Germinal center (tissue), 1 donor: ENCODE data around the gene PDE8A.
"Not testable (repeated sequence)": the region's sequence is repeated elsewhere in the genome, so short reads cannot be mapped to it uniquely, and the experiment has no call there.

Source experiments
- DNase-seq: peaks from one replicate; pipeline ENCODE4 v3.0.0; 2012; ENCODE audit warnings: mixed read lengths, low spot score

The PDE8A gene

DNA sequence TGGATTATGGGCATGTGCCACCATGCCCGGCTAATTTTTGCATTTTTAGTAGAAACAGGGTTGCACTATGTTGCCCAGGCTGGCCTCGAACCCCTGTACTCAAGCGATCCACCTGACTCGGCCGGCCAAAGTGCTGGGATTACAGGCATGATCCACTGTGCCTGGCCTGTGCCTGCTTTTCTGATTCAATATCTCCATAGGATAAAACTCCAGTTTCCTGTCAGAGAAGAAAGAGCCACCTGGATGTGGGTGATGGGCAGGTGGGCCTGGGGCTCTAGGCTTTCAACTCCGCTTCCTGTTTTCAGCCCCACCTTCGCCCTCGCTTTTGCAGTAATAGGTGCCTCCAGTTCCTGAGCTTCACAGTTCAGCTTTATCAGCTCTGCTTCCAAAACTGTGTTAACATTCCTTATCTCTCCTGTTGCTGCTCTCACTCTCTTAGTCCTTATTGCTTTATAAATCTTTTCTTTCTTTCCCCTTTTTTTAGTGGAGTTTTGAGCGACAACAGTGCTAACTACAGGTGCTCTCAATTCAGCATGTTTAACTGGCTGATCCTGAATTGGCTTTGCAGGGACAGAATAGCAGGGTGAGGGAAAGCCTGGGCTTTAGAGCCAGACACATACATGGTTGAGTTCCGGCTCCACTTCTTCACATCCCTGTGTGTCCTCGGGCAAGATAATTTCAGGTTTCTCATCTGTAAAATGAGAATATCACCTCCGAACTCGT lies 21.1 kb upstream of the PDE8A start:
- no peak for DNase-seq

DNA sequence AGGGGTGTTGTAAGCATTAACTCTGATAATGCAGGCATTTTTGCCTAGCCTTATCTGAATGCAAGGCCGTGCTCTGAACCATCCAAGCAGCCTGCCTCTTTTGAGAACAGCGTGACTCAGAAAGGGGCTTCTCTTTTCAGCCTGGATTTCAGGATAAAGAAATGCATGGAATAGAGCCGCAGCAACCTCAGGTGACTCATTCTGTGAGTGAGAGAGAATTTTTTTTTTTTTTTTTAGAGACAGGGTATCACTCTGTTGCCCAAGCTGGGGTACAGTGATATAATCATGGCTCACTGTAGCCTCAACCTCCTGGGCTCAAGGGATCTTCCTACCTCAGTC lies 20.6 kb upstream of the PDE8A start:
- DNase-seq = no peak

DNA sequence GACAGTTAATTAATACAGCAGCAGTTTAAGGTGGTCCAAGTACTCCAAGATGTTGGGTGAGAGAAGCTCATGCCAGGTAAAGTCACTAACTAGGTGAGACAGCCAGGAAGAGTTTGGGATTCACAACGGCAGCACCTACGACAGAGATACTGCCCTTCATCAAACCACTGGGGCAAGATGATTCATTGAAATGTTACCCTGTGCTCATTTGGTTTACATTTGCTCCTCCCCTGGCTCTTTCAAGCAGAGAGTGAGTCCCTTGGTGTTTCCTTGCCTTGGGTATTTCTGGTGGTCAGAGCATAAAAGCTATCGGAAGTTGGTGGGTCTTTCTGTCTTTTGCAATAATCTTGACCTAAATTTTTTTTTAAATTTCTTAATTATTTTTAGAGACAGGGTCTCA lies 19.9 kb upstream of the PDE8A start:
- no peak for DNase-seq

DNA sequence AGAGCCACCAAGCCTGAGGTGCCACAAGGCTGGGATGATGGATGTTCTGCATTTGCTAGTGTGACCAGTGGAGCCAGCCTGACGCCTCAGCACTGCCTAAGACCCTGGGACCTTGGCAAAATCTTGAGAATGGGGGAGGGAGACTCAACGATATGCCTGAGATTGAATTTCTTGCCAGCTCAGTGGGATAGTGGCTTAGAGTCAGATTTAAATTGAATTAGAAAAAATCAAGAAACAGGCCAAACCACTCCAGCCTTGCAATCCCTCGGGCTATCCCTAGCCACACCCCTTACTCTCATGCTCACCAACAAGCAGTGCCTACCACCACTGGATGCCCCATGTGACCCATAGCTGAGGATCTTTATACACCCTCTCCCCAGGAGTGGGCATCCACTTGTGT lies 18.7 kb upstream of the PDE8A start:
- DNase-seq = no peak

DNA sequence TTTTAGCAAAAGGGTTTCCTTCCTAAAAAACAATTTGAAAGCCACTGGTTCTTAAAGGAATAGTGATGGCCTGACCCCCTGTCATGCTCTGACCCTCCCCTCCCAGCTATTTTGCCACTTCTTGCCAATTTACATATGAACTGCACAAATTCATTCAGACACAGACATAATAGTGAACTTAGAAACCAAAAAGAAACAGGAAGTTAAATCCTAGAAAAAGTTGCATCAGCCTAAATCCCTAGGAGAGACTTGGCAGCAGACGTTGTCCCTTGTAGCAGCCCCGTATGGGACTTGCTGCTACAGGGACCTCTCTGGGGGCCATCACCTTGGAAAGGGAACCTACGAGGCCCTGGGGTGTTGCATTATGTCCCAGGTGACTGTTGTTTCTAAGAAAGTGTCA lies 14.3 kb upstream of the PDE8A start:
- no peak for DNase-seq

DNA sequence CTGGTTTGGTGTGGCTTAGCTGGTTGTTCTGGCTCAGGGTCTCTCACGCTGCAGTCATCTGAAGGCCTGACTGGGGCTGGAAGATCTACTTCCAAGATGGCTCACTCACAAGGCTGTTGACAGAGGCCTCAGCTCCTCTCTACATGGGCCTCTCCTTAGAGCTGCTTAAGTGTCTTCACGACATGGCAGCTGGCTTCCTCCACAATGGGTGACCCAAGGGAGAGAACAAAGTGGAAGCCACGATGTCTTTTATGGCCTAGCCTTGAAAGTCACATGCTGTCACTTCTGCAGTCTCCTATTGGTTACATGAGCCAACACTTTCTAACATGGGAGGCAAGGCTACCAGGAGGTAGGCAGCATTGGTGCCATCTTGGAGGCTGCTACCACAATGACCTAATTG lies 13.4 kb upstream of the PDE8A start:
- no peak for DNase-seq

DNA sequence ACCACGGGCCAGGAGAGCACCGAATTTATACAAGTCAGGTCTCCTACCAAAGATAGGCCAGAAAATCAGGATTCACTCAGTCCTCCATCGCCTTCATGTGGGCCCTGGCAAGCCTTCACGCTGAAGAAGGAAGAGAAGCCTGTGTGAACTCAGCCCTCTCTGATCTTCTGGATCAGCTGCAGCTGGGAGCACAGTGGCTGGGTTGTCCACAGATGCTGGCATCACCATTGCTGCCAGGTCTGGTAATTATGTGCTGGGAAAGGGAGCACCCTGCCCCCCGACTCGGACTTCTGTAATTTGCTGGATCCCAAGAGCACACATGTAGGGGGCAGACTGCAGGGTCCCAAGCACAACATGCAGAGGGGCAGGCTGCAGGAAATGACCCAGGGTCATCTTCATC lies 12.4 kb upstream of the PDE8A start:
- DNase-seq = no peak

DNA sequence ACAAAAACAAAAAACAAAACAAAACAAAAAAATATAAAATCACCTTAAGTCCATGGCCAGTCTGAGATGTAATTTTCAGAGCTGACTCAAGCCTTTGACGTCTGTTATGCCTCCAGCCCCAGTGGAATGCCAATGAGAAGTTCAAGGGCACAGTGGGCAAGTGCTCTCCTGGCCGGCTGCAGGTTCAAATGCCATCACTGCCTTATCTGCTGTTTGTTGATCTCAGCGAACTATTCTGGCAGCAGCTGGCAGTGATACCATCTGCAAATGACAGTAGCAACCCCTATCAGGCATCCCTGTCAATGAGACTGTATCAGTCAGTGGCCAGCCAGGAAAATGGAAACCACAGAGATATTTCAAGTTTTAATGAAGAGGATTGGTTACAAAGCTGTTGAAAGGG lies 10.8 kb upstream of the PDE8A start:
- DNase-seq = no peak

DNA sequence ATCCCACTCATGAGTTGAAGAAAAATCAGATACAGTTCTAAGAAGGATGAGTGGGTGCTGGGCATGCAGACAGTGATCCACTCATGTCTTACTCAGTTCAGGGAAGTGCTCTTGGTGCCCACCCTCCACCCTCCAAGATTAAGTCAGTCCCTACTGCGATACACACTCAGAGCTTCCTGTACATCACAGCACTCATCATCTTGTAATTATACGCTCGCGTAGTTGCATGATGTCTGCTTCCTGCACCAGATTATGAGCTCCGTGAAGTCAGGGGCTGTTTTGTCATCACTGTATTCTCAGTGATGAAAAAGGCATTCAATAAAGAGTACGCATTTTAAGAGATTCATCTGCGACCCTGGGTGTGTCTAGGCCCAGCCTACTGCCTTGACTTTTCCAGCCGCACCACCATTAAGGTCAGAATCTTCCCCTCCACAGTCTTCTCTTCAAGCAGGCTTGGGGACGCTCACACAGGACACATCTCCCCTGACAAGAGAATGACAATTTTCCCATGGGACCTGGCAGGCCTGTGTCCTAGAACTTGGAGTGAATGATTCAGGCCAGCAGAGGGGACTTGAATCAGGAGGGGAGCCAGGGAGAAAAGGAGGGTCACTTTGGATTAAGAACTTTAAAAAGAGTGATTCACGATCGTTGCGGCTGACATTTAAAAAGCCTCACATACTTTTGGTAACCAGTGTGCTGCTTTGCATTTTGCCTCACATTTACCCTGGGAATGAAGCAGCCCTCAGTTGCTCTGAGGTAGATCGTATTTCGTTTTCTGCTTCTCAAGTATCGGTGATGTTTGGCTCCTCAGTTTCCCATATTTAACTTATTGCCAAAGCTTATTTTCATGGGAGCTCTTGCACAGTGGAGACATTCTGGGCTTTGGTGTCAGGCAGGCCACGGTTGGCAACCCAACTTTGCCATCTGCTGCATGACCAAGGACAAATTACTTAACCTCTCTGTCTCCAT lies 7.9 kb upstream of the PDE8A start:
- no peak for DNase-seq

DNA sequence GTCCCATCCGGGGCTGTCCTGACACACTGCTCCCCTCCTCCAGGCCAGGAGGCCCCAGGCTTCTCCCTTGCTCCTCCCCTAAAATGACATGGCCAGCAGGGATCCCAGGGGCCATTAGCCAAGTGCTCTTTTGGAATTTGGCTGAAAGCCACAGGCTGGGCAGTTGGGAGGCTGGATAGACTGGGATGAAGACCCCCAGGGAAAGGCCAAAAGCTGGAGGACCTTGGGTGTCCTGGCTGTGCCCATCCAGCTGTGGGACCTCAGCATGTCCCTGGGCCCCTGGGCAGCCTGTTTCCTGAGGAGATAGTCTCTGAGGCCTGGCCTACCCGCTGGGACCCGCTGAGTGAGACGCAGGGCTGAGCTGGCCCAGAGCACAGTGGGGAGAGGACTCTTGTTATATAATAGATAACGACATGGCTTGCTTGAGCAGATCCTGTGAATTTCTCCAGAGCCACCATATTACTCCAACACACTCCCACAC lies 5.7 kb upstream of the PDE8A start:
- no peak for DNase-seq

DNA sequence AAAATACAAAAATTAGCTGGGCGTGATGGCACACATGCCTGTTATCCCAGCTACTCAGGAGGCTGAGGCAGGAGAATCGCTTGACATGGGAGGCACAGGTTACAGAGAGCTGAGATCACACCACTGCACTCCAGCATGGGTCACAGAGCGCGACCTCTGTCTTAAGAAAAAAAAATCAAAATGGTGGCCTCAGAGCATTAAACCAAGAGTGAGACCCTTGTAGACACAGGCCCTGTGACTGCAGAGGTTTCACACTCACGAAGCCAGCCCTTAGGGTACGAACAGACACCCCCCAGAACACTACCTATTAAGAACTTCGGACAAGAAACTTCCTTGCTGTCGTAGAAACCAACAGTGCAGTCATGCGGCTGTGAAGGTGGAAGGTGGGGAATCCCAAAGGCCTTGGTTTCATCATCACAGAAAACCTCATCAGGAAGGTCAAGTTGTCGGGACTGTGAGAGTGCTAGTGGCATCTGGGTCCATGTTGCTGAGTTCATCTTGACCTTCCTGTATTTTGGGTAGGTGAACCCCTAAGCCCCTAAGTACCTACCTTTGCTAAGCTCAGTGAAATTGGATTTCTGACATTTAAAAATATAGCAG lies 4.8 kb upstream of the PDE8A start:
- DNase-seq = no peak

DNA sequence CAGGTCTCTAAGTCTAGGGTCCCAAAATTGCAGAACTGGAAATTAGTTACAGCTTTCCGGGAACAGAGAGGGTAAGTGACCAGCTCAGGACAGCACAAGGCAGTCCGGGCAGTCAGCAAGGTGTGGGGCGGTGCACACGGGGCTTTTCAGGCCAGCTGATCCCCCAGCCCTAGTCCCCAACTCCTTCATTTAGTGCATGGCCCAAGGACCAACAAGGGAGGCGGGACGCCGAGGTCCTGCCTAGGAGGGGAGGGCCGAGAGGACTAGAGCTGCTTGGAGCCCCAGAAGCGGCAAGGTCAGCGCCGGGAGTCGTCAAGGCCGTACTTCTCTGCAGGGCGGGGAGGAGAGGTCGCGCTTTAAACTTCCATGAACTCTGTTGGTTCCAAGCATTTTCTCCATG lies 2.0 kb upstream of the PDE8A start:
- no peak for DNase-seq

DNA sequence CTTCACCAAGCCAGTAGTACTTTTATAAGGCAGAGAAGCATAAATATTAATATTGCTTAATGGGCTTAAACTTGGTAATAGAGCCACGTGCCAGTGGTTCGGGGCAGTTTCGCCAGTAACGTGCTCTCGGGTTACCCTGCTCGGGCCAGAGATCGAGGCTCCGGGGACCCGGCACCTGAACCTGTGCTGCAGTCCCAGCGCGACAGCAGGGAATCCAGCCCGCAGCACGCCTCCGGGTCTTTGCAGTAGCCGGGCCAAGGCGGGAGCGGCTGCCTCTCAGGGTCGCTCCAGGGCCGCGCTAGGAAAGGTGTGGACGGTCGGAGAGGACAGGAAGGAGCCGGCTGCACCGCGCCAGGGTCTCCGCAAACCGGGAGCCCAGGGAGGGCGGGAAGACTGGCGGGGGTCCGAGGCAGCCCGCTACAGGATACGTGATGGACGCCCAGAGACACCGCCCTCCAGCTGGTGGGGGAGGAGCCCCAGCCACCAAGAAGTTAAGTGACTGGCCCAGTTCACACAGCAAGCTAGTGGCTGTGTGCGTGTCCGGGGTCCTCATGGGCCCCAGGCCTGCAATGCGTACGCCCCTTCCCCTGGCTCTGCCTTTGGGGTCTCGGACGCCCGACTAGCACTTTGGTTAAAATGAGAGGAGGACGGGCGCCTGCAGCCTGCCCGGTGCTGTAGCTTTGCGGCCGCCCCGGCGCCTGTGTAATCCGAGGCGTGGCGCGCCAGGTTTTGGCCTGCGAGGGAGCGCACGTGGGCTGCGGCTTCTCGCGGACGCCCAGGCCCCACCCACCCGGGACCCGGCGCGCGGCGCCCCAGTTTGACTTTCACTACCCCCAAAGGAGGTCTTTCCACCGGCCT lies 1.2 kb upstream of the PDE8A start:
- DNase-seq = peak; percentile 90

DNA sequence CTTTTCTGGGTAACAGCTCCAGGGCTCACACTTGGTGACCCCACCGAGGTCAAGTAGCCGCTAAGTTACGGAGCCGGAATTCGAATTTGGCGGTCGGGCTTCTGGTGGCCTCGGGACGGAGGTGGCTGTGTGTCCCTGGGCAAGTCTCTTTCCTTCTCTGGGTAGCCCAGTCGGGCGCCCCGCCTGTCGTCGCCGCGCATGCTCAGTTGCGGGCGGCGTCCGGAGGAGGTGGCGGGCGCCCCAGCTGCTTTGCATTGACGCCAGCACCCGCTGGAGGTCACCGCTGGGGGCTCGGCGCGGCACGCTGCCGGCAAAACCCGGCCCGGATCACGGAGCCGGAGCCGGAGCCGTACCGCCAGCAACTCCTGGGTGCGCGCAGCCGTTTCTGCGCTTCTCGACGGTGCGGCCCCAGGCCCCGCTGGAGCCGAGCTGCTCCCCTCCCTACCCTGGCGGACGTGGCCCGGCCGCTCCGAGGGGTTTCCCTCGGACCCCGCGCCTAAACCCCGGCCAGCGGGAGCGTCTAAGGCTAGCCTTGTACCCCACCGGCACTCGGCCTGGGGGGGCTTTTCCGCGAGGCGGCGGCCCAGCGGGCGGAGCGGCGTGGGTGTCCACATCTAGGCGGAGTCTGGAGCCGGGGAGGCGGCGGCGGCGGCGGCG lies 474 bp upstream of the PDE8A start:
- DNase-seq = peak; percentile 99

DNA sequence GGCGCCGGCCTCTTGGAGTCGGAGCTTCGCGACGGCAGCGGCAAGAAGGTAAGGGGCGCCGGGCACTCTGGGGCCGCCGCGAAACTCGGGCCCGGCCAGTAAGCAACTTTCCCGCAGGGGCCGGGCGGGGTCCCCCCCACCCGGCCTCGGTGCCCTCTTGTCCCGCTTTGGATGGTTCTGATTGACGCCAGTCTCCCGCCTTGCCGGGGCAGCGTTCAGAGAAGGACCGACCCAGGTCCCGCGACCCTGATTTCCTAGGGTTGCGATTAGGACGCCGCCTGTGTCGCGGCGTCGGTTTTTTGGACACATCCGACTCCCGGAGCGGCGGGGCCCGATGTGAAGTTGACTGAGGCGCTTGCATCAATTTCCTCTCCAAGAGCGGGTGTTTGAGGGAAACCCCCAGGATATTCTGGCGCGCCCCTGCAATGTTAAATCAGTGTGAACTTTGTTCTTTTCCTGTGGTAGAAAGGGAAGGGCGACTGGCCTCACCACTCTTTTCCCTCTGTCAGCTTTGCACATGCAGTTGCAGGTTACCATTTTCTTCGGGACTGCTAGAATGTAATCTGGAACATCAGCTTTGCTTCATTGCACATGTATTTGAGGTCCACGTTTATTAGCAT lies 755 bp downstream of the PDE8A start:
- no peak for DNase-seq

DNA sequence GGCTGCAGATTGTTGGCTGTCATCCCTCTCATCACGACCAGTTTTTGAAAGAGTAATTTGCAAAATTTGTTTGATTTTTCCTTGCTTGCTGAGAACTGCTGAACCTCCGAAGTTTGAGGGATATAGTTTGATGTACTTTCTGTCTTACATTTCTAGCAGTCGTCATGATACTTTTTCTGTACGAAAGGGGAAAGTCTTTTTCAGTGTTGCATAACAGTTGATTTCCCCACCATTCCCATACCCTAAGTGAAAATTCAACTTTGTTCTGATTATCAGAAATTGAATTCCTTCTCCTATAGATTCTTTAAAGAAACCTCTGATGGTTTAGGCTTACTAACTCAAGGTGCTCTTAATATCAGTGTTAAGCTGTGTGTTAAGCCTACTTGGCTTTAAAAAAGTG lies 1.6 kb downstream of the PDE8A start:
- no peak for DNase-seq

DNA sequence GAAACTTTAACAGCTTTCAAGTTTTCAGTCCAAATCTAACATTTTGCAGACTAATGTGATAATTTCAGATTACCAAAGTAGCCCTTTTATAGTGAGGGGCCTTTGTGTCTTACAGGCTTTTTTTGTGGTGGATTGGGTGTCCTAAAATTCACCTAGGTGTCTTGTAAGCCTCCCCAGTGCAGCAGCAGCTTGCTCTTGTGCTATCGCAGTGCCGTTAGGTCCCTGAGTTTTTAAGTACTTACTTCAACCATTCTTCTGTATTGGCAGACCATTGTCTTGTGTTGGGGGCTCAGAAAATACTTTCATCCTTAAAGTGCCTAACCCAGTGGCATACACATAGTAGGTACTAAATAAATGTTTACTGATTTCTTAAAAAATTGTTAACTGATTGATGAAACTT lies 2.1 kb downstream of the PDE8A start:
- DNase-seq = no peak

DNA sequence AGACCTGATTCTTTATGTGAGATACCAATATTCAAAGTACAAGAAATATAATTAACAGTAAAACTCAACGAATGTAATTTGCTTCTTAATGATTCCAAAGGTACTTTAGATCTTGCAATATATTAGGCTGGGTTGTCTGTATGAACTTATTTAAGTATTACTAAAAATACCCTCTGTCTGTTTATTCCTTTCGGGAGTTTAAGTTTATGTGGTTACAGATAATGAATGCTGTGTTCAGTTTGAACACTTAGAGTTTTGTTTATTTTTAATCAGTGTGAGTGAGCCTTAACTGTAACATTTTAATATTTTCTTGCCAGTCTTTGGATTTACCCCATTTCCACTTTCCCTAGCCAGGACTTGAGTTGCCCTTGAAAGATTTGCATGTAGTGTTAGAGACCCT lies 3.5 kb downstream of the PDE8A start:
- no peak for DNase-seq

DNA sequence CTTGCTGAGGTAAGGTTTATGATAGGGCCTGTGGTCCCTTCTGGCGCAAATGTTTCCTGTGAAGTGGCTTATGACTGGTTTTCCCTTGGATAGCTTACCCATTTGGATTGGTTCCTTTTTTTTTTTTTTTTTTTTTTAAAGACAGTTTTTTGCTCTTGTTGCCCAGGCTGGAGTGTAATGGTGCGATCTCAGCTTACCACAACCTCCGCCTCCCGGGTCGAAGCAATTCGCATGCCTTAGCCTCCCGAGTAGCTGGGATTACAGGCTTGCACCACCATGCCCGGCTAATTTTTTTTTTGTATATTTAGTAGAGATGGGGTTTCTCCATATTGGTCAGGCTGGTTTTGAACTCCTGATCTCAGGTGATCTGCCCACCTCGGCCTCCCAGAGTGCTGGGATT lies 5.7 kb downstream of the PDE8A start:
- not testable (repeated sequence) for DNase-seq

DNA sequence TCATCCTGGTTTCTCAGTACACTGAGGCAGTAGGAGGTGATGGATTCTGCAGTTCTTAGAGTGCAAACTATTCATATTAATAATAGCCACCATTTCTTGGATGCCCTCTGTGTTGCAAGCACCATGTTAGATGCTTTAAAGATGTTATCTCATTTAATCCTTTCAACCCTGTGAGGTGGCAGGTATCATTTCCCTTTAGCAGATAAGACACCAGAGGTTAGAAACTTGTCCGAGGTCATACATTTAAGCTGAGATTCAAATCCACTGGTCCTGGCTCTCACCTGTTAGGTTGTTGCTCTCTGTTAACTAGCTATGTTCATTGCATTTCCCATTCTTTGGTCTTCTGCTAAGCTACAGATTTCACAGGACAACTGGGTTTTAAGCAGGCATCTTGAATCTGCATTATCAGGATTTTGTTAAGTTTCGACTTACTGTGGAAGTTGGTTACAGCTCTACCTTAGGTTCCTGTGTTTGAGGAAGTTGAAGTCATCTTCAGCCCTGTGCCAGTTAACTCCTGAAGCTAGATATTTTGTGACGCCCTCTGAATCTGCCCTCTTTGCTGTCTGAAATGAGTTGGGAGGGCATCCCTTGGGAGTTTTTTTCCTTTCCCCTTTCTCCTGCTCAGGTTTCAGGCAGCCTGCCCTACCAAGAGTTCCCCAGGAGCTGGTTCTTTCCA lies 6.4 kb downstream of the PDE8A start:
- no peak for DNase-seq
